HepG2 (cell line): ENCODE data around the gene HARS2. TPM values are rescaled to one million over a fixed set of nuclear protein-coding genes. Genes with fewer than 3 reads are reported as not detected.

Experiments used
- ARHGAP35 ChIP-seq: sonication (generic); formaldehyde crosslinking; IDR thresholded peaks from 2 replicates; pipeline ENCODE4 v1.9.0; 2022; ENCODE audit warnings: mild to moderate bottlenecking, inconsistent platforms, moderate library complexity, missing genetic modification reagents, borderline replicate concordance
- CHD2 ChIP-seq: IDR thresholded peaks from 2 replicates; pipeline ENCODE4 v1.6.1; 2011; ENCODE audit warnings: low read depth, low read length, improper control_type of control experiment
- DDIT3 ChIP-seq: sonication (generic); formaldehyde crosslinking; IDR thresholded peaks from 2 replicates; pipeline ENCODE4 v1.4.0; 2020; ENCODE audit warnings: mild to moderate bottlenecking, missing genetic modification reagents
- EZH2 ChIP-seq: conservative IDR thresholded peaks from 2 replicates; pipeline ENCODE4 v1.6.1; 2012; ENCODE audit warnings: mild to moderate bottlenecking, low read depth, low read length, moderate library complexity
- FOSL1 ChIP-seq: sonication (generic); formaldehyde crosslinking; IDR thresholded peaks from 2 replicates; pipeline ENCODE4 v1.9.0; 2021; ENCODE audit warnings: missing genetic modification reagents, borderline replicate concordance
- FOSL2 ChIP-seq: sonication (generic); formaldehyde crosslinking; IDR thresholded peaks from 2 replicates; pipeline ENCODE4 v1.4.0; 2020; ENCODE audit warnings: missing genetic modification reagents
- GMEB1 ChIP-seq: sonication (generic); formaldehyde crosslinking; IDR thresholded peaks from 2 replicates; pipeline ENCODE4 v1.5.1; 2020; ENCODE audit warnings: missing genetic modification reagents, mild to moderate bottlenecking, borderline replicate concordance
- HNF1B ChIP-seq: sonication (generic); formaldehyde crosslinking; IDR thresholded peaks from 2 replicates; pipeline ENCODE4 v1.5.1; 2020; ENCODE audit warnings: mild to moderate bottlenecking, moderate library complexity, missing genetic modification reagents
- MEIS1 ChIP-seq: sonication (generic); formaldehyde crosslinking; IDR thresholded peaks from 2 replicates; pipeline ENCODE4 v1.9.0; 2021; ENCODE audit warnings: mild to moderate bottlenecking, missing genetic modification reagents, moderate library complexity, borderline replicate concordance
- MTA1 ChIP-seq: sonication (generic); formaldehyde crosslinking; IDR thresholded peaks from 2 replicates; pipeline ENCODE4 v1.4.0; 2020; ENCODE audit warnings: missing genetic modification reagents, mild to moderate bottlenecking, borderline replicate concordance
- MYNN ChIP-seq: sonication (generic); formaldehyde crosslinking; IDR thresholded peaks from 2 replicates; pipeline ENCODE4 v1.4.0; 2020; ENCODE audit warnings: mild to moderate bottlenecking, low read depth, missing genetic modification reagents
- NFATC3 ChIP-seq: sonication (generic); formaldehyde crosslinking; IDR thresholded peaks from 2 replicates; pipeline ENCODE4 v1.5.1; 2020; ENCODE audit warnings: mild to moderate bottlenecking, missing genetic modification reagents
- NFYB ChIP-seq: sonication (generic); formaldehyde crosslinking; IDR thresholded peaks from 2 replicates; pipeline ENCODE4 v1.4.0; 2020; ENCODE audit warnings: missing genetic modification reagents
- NR2F2 ChIP-seq: IDR thresholded peaks from 2 replicates; pipeline ENCODE4 v1.6.1; 2012; ENCODE audit warnings: low read depth, inconsistent platforms, borderline replicate concordance
- RARG ChIP-seq: sonication (generic); formaldehyde crosslinking; IDR thresholded peaks from 2 replicates; pipeline ENCODE4 v1.4.0; 2020; ENCODE audit warnings: low read depth, mild to moderate bottlenecking, missing genetic modification reagents
- RXRA ChIP-seq: sonication (generic); formaldehyde crosslinking; IDR thresholded peaks from 2 replicates; pipeline ENCODE4 v1.5.1; 2020; ENCODE audit warnings: missing genetic modification reagents
- SNRNP70 ChIP-seq: fragments of 200-400 bp; formaldehyde crosslinking; IDR thresholded peaks from 2 replicates; pipeline ENCODE4 v1.6.1; 2017; ENCODE audit warnings: mild to moderate bottlenecking, low read depth, low read length, moderate library complexity
- SYNCRIP ChIP-seq: fragments of 200-400 bp; formaldehyde crosslinking; IDR thresholded peaks from 2 replicates; pipeline ENCODE4 v1.6.1; 2018; ENCODE audit warnings: mild to moderate bottlenecking, low read depth, low read length; ENCODE audit not compliant: insufficient read depth
- THAP9 ChIP-seq: sonication (generic); formaldehyde crosslinking; IDR thresholded peaks from 2 replicates; pipeline ENCODE4; 2020; ENCODE audit warnings: missing genetic modification reagents, mild to moderate bottlenecking, borderline replicate concordance
- TSC22D2 ChIP-seq: sonication (generic); formaldehyde crosslinking; IDR thresholded peaks from 2 replicates; pipeline ENCODE4 v1.5.1; 2020; ENCODE audit warnings: missing genetic modification reagents, mild to moderate bottlenecking, borderline replicate concordance
- ZNF224 ChIP-seq: sonication (generic); formaldehyde crosslinking; IDR thresholded peaks from 2 replicates; pipeline ENCODE4 v1.5.0; 2020; ENCODE audit warnings: mild to moderate bottlenecking, missing genetic modification reagents
- ZNF558 ChIP-seq: sonication (generic); formaldehyde crosslinking; IDR thresholded peaks from 2 replicates; pipeline ENCODE4 v1.9.0; 2022; ENCODE audit warnings: mild to moderate bottlenecking, missing genetic modification reagents, borderline replicate concordance
- polyA plus RNA-seq, 8 experiments: library from polyadenylated mRNA; depleted of rRNA in 3 of 8; stranded (reverse) in 7 of 8; unstranded in 1 of 8; fragments of >200 nt; fragmentation: Illumina TruSeq in 4 of 8; extraction: Trizol in 4 of 8; gene quantifications; 2 replicates each; pipeline versions ENCODE4 v1.2.1 to v1.2.3, GENCODE V29; 2011 to 2016; ENCODE audit warnings: low read depth in 4 of 8, missing spikeins in 1 of 8, mixed read lengths in 1 of 8; ENCODE audit not compliant: insufficient read depth in 1 of 8
- total RNA-seq, 5 experiments: library from RNA; depleted of rRNA; stranded (reverse); fragments of >200 nt; fragmentation: Illumina TruSeq; extraction: Trizol; gene quantifications; 2 replicates each; pipeline ENCODE4 v1.2.3, GENCODE V29; 2016; ENCODE audit warnings: low read depth in 1 of 5

The HARS2 gene
- total and polyA plus RNA-seq, 2 of the 13 experiments (the other 11 are each of a cell fraction or from before 2014, with no cell fraction given) = 17.9 to 25.8 TPM

- peak; percentile 93; the same call in 1 of the 2 replicates for TF ChIP-seq THAP9 (CRISPR knock-in tag)
- no peak for TF ChIP-seq RARG (CRISPR knock-in tag)
- TF ChIP-seq ARHGAP35 (CRISPR knock-in tag) = peak; percentile 76; the same call in 1 of the 2 replicates
- TF ChIP-seq ZNF558 (CRISPR knock-in tag) = peak; percentile 92; the same call in 1 of the 2 replicates
- peak; percentile 67; the same call in 1 of the 2 replicates for TF ChIP-seq GMEB1 (CRISPR knock-in tag)
- no peak for TF ChIP-seq FOSL1 (CRISPR knock-in tag)
- peak; percentile 68 for TF ChIP-seq RXRA
- no peak for TF ChIP-seq MYNN (CRISPR knock-in tag)
- 0 out of 2 replicates have a peak, but pooled peaks have one; percentile 45 for TF ChIP-seq FOSL2
- peak; percentile 35; the same call in 1 of the 2 replicates for TF ChIP-seq CHD2
- no peak for TF ChIP-seq DDIT3 (CRISPR knock-in tag)
- TF ChIP-seq NR2F2 = no peak
- no peak for TF ChIP-seq ZNF224 (CRISPR knock-in tag)
- no peak for TF ChIP-seq NFATC3
- no peak for TF ChIP-seq MEIS1 (CRISPR knock-in tag)
- TF ChIP-seq NFYB = peak; percentile 44; the same call in 1 of the 2 replicates
- TF ChIP-seq SYNCRIP = no peak
- peak; percentile 94 for TF ChIP-seq HNF1B (CRISPR knock-in tag)
- TF ChIP-seq SNRNP70 = no peak
- TF ChIP-seq TSC22D2 (CRISPR knock-in tag) = peak; percentile 42; the same call in 1 of the 2 replicates
- TF ChIP-seq EZH2 = no peak
- TF ChIP-seq MTA1 (CRISPR knock-in tag) = no peak
Measured at GRCh38 chr5:140690941-140691924, at the start of gene HARS2, which contains the start of gene HARS1 (continued).
